SK-N-DZ (cell line): ENCODE results near the gene PNMT.

ENCODE experiments used
- DNase-seq: peaks from one replicate; pipeline ENCODE4 v3.0.0-alpha.2; 2015; ENCODE audit warnings: low spot score

Gene PNMT

DNA sequence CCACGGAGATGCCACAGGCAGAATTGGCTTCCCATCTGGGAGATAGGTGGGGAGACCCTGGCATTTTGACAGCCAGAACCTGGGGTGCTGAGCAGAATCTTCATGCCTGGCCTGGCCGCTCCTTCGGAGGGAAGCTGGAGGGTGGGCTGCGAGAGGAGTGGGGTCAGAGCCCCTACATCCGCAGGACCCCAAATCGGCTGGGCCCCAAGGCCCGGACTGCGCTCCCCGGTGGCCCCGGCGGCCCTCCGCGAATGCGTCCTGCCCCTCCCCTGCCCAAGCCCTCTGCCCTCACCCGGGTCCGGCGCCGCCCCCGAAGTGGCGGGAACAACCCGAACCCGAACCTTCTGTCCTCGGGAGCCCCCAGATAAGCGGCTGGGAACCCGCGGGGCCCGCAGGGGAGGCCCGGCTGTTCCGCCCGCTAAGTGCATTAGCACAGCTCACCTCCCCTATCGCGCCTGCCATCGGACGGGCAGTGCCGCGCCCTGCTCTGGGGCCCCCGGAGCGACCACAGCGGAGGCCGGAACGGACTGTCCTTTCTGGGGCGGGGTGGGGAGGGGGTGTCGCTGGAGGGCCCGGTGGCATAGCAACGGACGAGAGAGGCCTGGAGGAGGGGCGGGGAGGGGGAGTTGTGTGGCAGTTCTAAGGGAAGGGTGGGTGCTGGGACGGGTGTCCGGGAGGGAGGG, 850 bp upstream of the PNMT start:
- no peak for DNase-seq

DNA sequence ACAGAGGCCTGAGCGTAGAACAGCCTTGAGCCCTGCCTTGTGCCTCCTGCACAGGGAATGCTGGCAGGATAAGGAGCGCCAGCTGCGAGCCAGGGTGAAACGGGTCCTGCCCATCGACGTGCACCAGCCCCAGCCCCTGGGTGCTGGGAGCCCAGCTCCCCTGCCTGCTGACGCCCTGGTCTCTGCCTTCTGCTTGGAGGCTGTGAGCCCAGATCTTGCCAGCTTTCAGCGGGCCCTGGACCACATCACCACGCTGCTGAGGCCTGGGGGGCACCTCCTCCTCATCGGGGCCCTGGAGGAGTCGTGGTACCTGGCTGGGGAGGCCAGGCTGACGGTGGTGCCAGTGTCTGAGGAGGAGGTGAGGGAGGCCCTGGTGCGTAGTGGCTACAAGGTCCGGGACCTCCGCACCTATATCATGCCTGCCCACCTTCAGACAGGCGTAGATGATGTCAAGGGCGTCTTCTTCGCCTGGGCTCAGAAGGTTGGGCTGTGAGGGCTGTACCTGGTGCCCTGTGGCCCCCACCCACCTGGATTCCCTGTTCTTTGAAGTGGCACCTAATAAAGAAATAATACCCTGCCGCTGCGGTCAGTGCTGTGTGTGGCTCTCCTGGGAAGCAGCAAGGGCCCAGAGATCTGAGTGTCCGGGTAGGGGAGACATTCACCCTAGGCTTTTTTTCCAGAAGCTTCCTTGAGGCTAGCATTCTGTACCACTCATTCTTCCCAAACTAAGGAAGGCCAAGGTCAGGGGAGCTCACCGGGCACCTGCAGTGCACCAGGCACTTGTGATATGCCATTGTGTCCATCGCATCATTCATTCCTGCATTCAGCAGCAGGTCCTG, 1.9 kb downstream of the PNMT start:
- DNase-seq = no peak

DNA sequence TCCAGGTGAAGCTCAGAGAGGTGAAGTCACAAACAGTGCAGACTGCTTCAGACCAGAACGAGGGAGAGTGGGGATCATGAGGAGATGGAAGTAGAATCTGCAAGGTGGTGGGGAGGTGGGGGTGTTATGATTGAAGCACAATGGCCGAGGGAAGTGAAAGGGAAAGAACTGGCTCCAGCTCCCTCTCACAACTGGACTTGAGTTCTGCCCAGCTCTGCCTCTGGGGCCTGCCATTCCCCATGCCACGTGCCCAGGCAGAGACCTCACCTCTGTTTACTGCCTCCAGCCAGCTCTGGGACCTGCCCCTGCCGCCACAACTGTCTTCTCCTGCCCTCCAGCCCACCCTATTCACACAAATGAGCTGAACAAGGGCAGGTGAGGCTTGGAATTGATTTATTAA, 2.5 kb downstream of the PNMT start:
- no peak for DNase-seq

DNA sequence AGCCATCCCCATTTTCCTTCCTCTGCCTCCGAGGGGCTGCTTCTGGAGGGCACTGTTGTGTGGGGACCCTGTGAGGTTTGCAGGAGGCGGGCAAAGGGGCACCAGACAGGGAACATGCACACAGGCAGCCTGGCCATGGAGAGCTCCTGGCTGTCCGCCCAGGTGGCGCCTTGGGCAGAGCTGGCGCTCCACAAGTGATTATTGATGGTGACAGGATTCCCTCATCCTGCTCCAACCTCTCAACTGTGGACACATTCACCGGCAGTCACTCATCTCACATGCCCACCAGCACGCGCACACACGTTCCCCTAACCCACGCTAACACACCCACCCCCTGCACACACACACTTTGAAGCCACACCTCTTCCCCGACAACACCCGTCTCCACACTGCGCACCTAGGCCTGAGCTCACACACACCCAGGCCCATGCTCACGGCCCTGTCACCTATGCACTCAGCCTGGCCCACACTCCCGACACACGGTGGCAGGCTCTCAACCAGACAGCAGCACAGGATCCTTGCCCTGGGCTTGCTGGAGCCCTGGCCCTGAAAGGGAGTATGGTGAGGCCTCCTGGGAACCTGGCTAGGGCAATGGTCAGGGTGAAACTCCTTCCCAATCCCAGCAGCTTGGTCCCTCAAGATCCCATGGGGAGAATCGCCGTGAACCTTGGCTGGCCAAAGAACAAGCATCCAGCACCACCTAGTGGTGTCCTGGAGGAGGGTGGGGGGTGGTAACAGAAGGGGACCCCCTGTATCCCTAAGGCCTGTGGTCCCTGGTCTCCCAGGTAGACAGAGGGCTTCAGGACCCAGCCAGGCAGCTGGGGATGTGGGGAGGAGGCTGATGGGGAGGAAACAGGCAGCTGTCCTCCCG, 3.6 kb downstream of the PNMT start:
- DNase-seq = peak; percentile 63

DNA sequence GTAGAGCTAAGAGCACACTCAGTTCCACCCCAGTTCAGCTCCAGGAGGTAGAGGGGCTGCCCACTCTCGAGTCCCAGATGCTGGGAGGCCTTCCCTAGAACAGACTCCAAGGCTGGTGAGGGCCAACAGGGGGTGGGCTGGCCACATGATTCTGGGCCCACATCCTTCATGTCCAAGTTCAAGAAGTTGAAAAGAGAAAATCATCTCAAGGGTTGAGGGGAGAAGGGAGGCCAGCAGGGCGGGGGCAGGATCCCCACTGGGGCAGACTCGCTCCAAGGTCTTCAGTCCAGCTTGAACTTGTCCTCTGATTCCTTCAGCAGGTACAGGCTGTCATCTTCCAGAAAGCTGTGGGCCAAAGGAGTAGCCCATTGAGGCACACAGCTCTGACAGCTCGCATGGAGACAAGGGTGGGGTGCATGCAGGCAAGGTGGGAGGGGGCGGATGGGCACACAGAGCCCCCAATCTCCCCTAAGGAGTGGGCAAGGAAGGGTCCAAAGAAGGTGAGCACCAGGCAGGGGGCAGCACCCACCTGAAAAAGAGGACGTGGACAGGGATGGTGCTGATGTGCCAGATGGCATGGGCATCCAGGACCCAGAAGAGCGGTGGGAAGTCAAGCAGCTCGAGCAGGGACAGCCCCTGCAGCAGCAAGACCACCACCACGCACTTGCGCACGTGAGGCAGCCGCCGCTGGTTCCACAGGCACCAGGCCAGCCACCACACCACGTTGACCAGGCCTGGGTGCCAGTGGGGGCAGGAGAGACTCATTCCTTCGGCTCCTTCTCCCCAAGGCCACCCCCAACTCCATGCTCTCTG, 4.5 kb downstream of the PNMT start:
- no peak for DNase-seq

DNA sequence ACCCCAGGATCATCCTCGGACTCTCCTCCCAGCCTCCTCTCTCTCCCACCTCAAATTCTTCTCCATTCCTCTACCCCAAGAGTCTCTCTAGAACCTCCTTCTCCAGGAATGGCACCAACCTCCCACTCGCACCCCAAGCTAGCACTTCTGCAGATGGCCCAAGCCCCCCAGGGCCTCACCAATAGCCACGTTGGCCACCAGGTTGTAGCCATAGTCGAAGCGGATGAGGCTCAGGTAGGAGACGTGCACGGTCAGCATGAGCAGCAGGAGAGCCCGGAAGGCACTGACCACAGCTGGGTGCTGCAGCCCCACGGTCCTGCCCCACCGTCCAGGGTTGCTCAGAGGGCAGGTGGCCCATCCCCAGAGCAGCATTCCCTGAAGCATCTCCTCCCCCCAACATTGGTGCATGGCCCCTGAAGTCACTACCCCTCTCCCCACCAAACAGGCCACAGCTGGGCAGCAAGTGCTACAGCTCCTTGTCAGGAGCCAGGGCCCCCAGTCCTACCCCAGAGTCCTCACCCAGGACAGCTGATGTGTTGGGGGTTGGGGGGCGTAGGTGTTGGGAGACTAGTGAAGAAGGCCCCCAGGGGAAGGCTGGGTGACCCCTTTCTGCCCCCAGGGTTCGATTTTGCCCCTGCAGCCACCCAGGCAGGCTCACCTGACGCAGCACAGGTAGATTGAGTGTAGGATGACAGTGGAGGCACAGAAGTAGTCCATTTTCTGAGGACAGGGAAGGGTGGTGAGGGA, 5.3 kb downstream of the PNMT start:
- DNase-seq = no peak

DNA sequence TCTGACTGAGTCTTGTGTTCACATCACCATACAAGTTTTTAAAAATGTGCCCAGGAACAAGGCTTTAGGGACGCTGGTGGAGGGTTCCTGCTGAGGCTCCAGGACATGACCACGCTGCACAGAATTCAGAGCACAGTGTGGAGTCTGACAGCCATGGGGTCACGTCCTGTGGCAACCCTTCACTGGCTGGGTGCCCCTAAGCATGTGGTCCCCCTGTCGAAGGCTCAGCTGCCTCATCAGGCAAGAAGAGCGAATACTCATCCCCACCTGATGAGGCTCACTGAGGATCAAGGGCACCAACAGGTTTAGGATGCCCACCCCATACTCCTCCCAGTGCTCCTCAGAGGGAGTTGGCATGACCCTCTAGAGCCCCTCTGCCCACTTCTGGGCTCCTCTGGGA, 5.9 kb downstream of the PNMT start:
- no peak for DNase-seq

DNA sequence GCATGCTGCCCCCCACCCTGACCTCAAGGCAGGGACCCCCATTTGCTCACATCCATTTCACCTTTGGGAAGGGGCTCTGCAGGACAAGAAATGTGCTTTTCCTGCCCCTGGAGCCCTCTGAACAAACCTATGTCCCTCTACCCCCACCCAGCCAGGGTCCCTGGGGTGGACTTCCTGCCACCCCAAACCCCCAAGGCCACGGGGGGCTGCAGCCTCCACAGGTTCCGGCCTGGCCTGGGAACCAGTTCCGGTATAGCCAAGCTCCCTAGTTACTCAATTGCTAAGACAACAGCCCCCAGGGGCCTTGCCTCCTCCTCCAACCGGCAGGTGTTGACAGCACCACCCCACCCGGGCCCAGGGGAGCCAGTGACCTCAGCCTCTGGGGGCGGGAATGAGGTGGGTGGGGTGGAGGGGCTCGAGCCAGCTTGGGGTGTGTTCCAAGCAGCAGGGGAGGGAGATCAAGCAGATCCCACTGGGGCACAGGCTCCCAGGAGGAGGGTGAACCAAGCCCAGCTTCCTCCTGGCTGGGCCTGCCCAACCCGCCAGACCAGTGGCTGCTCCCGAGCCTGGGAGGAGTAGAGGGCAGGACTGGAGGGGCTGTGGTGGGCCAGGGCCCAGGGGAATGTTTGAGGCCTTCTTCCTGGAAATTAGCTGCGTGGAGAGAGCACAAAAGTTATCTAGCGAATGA, 6.6 kb downstream of the PNMT start:
- no peak for DNase-seq

DNA sequence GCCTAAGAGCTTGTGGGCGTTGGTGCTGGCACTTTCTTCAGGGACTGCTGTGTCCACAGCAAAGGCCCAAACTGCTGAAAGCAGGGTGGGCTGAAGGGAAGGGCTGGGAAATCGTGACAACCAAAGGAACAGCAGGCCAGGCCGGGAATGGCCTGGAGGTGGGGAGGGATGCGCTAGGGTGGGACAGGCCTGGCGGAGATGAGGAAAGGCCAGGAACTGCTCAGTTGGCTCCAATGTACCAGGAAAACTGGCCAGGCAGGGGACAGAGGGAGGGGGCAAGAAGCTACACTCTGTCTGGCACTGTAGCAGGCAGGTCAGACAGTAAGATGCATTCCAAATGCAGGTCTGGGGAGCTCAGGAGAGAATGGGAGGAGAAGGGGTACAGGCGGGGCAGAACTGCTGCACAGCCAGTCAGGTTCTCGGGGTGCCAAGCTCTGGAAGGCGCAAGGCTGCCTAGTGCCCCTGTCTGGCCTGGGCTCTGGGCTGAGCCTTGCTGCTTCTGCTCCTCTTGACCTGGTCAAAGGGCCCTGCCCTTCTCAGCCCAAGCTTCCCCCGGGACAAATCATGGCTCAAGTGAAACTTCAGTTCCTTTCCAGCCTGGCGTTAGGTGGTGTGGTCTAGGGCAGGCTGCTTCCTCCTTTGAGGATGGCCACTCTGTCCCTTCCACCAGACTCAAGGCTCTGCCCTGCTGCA, 7.3 kb downstream of the PNMT start:
- DNase-seq = no peak

DNA sequence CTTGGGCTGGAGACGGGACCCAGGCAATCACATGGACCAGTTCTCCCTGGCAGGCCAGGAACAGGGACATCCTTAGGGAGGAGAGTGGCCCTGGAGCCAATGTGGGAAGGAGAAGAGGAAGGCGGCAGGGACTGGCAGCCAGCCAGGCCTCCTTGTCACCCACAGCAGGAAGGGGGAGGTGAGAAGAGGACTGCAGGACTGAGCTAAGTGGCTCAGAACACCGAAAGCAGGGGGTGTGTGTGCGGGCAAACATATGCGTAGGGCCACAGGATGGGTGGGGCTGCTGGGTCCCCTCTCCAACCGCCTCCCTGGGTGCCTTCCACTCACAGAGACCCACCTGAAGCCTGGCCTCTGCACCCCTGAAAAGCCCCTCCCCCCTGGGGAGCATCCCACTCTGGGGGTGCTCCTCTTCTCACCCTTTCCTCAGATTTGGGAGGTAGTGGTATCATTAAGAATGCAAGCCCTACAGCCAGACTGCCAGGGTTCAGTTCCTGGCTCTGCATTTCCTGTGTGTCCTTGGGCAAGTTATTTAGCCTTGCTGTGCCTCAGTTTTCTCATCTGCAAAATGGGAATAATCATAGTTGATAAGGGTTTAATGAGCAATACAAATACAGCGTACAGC, 8.1 kb downstream of the PNMT start:
- no peak for DNase-seq

DNA sequence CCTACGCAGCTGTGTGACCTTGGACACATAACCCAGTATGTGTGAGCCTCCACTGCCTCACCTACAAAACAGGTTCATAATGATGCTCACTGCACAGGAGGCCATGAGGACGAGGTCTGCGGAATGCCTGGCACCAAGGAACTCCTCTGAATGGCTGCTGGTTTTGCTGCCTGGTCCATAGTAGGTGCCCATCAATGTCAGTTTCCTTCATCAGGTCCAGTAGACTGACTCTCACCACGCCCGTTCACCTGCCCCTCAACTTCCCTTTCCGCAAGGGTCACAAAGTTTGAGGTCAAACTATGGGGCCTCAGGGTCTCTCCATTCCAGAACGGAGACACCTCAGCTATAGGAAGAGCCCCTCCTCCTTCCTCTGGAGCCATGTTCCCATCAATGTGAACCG, 8.8 kb downstream of the PNMT start:
- no peak for DNase-seq

DNA sequence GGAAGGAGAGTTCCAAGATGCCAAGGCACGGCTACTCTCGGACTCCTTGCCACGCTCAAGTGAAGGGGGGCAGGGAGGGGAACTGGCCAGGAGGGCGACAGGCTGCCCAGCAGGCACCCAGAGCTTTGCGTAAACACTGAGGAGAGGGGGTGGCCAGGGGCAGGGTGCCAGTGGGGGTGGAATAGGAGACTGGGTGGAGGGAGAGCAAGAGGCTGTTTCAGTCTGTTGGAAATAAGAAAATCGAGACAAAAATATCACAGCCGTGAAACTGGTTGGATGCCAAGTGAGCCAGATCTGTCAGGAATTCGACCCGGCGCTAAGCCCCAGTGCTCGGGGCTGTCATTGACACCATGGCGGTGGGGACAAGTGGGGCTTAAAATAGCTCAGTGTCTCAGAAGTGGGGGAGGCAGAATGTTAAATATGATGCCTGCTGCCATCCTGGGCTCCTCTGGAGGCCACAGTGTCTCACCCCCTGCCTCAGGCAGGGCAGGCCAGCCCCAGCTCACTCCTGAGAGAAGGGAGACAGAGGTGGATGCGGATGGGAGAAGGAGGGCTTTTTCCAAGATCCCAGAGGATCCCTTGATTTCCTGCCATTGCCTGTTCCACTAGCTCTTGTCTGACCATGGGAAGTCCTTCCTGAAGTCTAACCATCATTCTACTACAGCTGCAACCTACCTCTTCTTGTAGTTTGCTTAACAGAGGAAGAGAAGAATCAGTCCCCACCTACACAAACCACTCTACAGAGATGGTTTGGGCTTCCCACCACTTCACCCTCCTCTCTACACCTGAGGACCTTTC, 9.5 kb downstream of the PNMT start:
- DNase-seq = no peak

DNA sequence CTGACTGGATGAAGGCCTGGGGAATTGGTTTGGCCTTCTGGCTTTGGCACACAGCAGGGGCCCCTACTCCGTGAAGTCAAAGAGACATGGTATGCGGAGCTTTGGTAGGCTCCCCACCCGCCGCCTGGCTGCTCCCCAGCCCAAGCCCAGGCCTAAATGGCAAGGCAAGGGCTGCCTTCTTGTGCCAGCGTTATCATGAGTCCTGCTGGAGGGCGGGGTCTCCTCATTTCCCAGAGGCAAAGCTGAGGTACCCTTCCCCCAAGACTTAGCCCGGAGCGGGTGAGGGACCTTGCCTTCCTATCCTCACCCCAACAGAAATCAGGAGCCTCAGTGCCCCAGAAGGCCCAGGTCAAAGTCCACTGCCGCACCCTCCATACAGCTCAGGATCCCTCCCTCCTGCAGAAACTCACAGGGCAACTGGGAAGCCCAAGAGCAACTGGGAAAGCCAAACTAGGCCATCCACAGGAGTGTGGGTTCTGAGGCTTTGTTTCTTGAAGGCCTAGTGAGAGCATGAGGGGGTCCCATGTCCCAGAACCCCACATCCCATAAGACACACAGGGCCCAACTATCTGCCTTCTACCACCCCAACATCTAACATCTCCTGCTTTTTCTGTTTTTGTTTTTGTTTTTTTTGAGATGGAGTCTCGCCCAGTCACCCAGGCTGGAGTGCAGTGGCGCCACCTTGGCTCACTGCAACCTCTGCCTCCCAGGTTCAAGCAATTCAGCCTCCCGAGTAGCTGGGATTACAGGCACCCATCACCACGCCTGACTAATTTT, 10.3 kb downstream of the PNMT start:
- DNase-seq = no peak

DNA sequence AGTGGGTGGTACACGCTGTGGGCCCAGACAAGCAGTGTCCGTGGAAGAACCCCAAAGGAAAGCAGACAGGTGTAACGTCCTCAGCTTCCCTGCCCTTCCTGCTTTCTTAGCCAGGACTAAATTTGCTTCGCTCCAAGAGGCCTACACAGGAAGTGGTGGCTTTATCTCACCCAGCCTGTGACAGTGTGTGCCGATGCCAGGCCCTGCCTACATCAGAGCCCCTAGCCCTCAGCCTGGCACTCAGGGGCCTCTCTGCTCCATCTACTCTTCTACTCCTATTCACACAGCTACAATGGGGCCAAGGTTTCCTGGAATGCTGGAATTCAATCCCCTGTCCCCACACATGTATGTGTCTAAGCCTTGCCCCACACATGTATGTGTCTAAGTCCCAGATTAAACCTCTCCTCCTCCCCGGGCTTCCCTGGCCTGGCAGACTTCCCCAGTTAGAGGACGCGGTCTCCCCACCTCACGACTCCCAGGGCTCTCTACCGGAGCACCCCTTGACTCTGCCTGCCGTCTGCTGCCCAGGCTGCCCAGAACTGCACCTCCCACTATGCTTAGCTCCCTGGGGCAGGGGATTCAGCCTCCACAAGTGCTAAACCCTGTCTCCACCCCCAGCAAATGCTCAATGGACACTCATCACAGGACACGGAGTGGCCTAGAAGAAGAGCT, 11.4 kb downstream of the PNMT start:
- DNase-seq = no peak

DNA sequence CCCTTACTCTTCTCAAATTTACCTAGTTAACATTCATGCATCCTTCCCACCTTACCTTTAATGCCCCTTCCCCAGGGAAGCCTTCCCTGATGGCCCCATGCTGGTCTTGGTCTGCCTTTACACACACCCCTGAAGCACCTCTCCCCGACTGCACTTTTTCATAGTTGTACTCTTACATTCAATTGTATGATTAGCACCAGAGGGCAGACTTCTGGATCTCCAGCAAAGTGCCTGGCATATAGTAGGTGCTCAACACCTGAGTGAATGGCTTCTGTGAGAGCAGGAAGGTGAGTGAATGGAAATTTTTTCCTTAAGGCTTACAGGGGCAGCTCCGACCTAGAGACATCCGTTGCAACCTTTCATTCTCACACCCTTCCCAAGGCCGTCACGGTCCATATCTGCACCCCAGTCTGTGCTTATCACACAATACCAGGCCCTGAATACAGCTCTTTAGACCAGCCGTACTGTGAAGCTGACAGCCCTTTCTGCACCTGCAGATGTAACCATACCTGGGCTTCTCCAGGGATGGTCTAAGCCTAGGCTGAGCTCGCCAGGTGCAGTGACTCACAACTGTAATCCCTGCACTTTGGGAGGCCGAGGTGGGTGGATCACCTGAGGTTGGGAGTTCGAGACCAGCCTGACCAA, 15.2 kb downstream of the PNMT start:
- no peak for DNase-seq
